ENCODE data around the gene EVI5.

Gene EVI5

DNA sequence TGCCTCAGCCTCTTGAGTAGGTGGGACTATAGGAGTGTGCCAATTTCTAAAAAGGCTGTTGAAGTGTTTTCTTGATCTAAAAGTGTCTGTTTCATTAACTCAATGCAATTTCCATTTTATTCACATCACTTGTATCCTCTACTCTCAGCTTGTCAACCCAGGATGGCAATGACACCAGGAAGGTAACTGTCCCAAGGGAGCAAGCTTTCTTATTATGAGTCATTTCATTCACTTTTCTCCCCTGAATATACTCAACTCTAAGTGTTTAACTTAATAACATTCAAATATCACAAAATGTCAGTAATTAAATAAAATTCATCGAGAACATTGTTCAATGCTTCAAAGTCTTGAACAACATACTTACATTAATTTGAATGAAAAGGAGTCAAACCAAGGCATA lies 275.3 kb downstream of the EVI5 start:
- DNase-seq (ENCODE audit: low spot score) = no peak

DNA sequence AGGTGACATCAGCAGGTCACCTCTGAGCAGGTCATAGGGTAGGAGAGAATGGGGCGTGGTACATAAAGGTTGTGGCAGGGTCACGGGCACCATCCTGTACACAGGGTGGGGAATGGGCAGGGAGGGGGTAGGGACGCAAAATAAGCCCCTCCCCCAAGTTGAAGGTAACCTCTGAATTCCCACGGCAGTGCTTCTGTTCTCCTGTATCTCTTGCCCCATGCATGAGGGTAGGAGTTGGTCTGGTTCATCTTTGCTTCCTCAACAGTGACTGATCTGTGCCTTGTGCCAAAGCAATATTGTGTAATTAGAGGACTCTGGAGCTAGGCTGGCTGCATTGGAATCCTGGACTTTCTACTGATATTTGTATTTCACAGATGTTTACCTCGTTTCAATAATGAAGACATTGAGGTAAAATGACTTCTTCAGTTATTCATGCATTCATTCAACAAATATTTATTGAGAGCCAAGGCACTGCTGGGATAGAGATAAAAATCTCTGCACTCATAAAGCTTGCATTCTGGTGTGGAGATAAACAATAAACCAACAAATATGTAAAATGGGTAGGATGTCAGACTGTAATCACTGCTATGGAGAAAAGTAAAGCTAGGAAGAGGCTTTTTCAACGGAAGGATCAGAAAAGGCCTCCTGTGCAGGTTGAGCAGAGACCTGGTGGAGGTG lies 279.8 kb downstream of the EVI5 start:
- DNase-seq (ENCODE audit: low spot score) = no peak

DNA sequence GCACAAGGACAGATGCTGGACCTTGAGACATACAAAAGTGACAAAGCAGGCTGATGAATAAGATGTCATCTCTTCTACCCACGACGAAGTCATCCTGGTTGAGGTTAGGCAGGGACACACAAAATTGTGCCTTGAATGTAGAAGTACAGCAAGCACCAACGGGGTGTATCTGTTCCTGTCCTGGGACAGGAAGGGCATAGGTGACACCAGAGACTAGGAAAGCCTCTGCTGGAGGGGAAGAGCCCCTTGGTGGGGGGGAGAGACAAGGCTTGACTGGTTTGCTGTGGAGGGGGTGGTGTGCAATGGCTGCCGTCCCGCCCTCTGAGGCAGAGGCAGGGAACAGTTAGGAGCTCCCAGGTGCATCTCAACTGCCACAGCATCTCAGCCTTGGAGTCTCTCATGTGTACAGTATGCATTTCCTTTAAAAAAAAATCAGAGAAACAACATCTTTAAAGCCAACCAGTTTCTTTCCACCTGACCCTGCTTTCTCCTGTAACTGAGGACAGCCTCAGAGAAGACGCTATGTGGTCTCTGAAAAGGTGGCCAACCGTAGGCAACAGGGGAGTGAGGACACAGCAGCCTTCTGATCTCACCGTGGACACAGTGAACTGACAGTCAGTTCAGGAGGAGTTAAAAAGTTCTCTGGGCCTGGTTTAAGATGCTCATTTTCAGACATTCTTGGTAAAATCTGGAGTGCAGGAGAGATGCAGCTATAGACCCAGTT lies 280.5 kb downstream of the EVI5 start:
- DNase-seq (ENCODE audit: low spot score) = no peak

DNA sequence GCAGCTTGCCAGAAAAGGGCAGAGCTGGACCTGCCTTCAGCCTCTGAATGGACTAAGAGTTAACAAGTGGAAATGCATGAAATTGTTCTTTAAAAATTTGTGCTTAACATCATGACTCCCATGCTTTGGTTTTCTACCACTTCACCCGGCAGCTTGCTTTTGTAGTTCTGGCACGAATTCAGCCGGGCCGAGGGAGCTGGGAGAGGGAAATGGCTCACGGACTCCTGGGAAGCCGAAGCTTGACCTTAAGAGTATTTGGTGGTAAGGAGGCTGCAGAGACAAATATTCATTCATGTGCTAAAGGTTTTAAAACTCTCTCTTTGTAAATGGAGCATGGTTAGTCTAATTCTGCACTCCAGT lies 281.0 kb downstream of the EVI5 start:
- no peak for DNase-seq (ENCODE audit: low spot score)

DNA sequence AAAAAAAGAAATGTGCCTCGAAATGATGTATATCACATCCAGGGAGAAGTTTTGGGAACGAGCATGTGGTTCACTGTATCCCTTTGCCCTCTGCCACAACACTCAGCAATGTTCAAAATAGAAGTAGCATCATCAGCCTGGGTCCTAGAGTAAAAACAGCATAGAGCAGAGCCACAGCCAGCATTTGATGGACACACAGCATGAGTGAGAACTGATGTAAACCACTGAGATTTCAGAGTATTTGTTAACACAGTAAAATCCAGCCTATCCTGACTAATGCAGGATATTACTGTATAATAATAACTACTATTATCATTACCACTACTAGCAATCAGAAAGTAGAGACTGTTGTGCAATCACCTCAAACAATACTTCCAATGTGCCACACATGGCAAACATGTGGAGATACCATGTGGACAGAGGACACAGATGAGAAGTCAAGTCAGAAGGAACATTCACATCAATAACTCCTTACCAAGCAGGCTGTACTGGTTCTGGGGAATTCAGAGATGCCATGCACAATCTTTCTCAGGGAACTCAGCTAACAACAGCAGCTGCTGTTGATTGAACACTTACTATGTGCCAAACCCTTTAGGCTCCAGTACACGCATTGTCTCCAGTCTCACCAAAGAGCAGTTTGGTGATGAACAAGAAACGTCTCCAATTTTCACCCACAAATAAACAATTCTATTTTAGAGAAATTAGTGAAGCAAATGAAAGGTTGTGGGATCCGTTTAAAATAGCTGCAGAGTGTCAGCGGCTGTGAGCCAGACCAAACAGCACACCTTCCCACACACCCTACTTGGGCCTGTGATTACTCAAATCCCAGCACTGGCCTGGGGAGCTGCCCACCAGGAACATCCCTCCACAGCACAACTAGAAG lies 281.6 kb downstream of the EVI5 start:
- no peak for DNase-seq (ENCODE audit: low spot score)

DNA sequence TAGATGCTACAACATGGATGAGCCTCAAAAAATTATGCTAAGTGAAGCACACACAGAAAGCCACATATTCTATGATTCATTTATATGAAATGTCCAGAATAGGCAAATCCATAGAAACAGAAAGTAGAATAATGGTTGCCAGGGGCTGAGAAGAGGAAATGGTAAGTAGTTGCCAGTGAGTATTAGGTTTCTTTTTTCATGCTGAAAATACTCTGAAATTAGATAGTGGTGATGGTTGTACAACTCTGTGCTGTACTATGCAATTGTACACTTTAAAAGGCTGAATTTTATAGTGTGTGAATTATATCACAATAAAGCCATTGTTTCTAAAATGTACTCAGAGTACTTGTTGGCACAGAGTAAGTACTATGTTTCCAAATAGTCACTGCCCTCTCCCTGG lies 282.7 kb downstream of the EVI5 start:
- no peak for DNase-seq (ENCODE audit: low spot score)

DNA sequence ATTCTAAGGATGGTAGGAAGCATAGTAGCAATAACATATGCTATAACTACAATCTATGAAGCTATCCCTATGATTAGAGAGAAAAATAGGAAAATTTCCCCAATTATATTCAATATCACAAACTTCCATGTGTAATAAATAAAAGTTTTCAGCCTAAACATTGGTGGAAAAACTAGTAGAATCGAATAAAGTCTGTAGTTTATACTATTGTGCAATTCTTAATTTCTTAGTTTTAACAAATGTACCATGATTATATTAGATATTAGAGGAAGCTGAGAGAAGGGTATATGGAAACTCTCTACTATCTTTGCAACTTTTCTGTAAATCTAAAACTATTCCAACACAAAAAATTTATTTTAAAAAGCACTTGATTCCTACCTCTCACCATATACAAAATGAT lies 284.4 kb downstream of the EVI5 start:
- DNase-seq (ENCODE audit: low spot score) = no peak

DNA sequence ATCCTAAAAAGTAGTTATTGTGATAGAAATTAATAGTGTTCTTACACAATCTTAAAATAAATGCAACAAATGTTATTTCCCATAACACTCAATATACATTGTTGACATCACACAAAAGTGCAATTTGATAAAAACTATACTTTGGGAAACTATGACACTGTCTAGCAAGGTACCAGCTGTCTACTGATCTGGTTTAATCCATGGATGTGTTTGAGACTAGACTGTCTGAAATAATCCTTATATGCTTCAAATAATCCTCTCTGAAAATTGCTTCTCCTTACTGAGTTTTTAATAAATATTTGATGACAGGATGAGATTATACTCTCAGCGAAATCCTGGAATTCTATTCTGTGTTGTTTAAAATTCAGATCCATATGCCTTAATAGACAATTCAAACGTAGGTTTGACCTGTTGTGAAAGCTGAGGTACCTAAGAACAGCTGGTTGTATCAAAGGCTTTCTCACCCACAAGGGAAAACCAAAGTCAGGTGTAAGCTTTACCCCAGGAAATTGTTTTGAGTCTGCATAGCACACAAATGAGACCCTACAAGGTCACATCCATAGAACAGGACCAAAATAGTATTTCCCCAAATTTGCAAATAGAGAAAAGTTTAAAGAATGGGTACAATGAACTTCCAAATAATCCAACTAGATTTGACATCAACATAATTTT lies 289.4 kb downstream of the EVI5 start:
- no peak for DNase-seq (ENCODE audit: low spot score)

DNA sequence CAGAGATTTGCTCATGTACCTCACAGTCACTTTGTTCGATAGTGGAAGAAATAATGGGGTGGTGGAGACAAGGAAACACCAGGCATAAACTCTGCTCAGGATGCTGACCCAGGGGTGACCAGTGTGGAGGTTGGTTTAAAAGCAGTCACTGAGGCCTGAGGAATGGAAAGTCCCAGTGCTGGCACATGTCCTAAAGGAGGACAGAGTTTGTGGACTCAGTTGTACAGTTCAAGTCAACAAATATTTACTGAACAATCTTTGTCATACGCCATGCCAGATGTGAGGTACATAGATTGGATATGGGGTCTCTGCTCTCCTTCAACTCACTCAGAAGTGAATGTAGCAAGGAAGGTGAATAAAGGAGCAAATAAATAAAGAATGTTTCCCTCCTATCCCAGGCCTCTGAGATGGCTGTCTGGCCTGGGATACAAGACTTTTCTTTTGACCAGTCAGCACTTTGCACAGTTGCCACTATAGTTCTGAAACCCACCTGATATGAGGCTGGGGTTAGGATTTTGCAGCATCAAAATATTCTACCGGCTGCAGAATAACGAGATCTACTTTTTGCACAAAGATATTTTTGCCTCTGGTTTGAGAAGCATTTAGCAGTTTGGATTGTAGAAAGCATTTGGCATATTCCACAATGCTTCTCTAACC lies 290.3 kb downstream of the EVI5 start:
- no peak for DNase-seq (ENCODE audit: low spot score)

DNA sequence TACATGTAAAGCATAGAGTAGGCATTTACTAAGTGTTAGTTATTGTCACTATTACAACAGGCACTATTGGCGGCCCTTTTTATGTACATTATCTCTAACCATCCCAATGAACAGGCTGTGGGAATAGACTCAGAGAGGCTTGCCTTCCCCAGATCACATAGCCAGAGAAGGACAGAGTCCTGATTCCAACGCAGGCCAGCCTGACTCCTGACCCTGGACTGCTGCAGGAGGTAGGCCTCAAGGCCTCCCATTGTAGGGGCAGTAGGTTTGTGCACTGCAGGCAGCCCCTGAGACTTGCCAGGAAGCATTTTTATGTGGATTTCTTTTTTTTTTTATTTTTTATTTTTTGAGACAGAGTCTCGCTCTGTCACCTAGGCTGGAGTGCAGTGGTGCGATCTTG lies 291.8 kb downstream of the EVI5 start:
- DNase-seq (ENCODE audit: low spot score) = no peak

DNA sequence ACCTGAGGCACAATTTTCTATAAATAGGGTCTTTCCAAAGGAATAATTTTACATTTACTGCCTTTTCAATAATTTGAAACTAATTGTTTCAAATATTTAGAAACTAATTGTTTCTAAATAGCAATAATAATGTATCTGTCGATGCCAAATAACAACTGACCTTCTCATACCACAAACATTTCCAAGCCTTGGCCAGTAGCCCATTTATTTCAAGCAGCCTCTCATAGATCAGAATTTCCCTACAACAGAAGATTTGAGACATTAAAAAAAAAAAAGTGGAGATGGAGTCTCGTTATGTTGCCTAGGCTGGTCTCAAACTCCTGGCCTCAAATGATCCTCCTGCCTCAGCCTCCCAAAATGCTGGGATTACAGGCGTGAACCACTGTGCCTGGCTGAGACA lies 296.1 kb downstream of the EVI5 start:
- DNase-seq (ENCODE audit: low spot score) = no peak

DNA sequence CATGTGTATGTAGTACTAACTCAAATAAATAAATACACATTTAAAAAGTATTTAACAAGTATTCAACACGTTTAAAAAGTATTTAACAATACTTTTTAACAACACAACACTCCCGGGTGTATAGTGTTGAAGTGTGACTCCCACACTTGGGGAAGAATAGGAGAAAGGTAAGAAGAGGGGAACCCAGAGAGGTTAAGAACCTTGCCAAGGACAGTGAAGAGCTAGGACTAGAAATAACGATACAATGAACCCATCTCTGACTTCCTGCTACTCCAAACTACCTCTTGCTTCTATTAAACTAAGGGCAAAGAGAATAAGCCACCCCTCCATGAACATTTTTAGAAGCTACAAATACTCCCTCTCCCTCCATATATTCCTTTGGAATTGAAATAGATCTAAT lies 296.5 kb downstream of the EVI5 start:
- DNase-seq (ENCODE audit: low spot score) = no peak

DNA sequence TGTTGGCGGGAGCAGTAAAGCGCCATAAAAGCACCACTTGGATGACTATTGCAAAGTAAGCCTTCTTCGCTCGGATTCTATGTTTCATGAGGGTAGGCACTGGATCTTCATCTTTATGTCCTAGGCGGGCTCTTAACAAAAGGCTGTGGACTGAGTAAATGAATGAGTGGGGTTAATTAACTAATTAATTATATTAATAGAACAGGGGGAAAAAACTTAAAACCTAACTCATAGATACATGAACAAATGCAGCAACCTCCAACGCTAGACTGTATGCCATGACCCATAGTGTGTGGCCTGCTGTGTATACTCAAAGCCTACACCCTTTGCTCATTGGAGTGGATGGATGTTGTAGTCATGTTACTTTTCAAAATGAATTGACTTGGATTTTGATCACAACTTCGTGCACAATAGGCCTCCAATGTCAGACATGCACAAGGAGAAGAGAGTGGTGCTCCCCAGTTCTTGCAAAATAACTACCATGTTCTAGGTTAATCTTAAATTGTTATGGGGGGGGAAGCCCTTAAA lies 297.8 kb downstream of the EVI5 start:
- no peak for DNase-seq (ENCODE audit: low spot score)

DNA sequence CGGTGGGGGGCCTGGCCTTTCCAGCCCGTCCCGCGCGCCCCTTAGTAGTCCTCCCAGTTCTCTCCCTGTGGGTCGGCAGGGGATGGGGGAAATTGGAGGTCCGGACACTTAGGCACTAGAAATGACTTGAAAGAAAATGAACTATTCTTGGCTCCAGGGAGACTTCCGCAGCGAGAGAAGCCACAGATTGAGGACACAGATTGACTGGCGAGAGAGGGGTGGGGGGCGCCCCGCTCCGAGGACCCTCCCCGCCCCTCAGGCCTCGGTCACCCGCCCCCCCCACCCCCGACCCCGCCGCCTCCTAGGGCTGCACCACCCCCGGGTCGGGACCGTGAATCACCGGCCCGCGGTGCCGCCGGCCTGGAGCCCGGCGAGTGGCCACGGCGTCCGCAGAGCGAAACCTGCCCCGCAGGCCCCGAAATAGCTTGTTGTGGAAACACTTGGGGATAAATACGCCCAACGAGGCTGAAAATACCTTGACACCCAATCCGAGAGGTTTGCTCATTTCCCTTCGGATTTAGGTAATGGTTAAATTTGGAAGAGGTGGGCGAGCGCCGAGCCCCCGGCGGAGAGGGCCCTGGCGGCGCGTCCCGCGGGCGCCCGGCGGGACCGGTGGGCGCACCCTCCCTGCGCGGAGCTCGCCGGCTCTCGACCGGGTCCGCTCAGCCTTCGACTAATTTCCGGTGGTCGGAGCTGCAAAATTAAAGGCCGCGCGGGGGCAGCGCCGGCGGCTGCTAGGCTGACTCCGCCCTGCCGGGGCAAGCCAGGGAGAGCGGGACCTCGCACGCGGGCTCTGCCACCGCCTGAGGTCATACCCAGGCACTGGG lies 298.4 kb downstream of the EVI5 start, which contains the start of gene GFI1:
TSS of gene GFI1 (minus strand) at position 675 of the 827 bp plus-strand sequence. CDS start 3,438 bp downstream, outside the sequence.
- no peak for DNase-seq (ENCODE audit: low spot score)

DNA sequence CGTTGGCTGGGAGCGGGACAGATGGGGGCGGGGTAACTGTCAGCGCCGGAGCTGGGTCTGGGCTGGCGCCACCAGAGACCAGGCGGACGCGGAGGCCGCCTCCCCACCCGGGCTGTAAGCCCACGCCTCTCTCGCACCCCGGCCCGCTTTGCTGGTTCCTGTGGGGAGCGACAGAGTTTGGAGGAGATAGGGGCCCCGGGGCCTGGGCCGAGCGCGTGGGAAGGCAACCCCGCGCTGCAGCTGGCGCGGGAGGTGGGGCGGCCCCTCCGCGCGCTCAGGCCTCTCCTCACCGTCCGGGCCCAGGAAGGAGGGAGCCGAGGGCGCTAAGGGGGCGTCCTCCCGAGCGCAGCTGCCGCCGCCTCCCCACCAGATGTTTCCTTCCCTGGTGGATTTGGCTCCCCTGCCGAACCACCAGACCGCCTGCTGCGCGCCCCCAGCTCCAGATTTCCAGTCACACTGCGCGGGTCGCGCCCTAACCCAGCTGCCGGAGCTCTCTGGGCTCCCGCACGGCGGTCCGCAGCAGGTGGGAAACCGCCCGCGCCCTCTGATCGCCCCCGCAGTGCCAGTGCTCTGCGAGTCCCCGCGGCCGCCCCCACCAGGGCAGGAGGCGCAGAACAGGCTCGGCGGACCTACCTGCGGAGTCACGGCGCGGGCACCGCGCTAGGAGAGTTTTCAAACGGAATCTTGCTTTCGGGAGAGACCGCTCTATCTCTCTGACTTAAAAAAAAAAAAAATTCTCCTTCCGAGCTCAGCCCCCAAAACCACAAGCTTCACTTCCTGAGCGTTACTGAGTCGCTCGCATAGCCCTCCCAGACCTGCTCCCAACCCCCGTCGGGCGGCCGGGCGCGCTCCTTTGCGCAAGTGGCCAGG lies 299.3 kb downstream of the EVI5 start:
- no peak for DNase-seq (ENCODE audit: low spot score)

DNA sequence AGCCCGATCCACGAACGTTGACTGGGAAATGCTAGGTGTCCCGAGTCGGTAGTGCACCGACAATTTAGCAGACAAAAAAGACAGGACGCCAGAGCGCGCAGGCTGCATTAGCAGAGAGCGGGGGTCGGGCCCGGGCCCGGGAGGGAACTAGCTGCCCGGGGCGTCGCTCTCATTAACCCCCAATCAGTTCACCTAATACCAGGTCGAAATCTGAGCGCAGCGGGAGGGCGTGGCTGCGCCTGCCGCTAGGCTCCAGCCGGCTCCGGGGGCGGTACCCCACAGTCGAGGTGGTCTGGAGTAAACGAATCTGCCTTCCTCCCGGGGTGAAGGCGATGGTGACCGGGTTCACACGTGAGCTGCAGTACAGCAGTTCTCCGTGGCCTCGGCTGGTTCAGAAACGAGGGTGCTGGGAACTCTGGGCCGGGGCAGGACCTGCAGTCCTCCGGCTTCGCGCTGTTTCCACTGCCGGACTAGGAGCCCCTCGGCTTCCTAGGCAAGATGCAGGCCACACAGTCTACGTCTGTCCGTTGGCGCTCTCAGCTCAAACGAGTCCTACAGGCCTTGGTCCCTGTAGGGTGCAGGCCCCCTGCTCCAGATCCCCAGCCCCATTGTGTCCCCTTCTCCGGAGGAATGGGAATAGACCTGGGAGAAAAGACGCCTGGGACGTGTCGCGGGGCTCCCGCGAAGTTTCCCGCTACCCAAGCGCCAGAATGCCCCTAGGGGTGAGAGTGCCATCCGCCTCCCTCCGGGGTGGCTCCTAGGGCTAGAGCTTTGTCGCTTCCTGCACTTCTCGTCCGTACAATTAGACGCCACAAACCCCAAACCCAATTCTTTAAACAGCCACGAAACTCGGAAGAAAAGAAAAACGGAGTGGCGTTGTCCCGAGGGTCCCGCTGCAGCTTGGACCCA lies 300.2 kb downstream of the EVI5 start:
- no peak for DNase-seq (ENCODE audit: low spot score)

DNA sequence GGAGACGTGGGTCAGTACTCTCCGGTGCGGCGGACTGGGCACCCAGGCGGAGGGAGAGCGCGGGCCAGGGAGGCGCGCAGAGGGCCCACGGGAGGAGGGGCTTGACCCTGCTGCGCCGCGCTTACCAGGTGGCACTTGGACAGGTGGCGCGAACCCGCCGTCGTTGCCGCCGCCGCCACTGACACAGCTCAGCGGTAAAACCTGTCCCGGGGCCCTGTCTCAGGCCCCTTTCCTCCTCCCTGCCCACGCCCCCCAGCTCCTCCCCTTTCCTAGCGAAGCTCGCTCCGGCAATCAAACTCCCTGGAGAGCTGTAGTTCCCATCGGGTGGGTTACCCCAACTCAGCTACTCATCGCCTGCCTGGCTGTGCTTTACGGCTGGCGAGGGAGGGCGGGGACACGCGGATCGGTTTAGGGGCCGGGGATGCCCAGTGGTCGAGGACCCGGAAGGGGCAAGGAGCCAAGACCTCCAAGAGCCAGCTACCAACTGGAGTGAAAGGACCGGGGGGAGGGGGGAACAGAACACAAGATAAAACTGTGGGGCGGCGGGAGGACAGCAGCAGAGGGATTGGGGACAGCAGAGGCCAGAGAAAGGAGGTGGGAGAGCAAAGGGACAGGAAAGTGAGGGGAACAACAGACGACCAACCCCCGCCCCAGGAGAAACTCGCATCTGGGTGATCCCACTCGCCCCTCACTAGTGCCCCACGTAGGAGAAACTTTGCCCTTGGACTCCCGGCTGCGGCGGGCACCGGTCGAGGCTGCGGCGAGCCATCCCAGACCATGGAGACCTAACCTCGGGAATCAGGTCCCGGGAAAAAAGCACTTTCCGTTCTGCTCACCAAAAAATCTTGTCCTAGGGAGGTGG lies 301.1 kb downstream of the EVI5 start:
- no peak for DNase-seq (ENCODE audit: low spot score)

Data from hematopoietic multipotent progenitor cell treated with erythropoietin and hydrocortisone succinate and interleukin-3 and kit ligand, for 15 days (in vitro differentiated cells).